Thyroid gland (tissue), 4 donors: ENCODE measurements around the gene TNP2. TPM values are rescaled to one million over a fixed set of nuclear protein-coding genes. Genes with fewer than 3 reads are reported as not detected.
A peak's percentile ranks its signal among the peaks of the same experiment; 100 is the strongest.

Source experiments
- DNase-seq, 2 donors: peaks; one replicate each; pipeline ENCODE4 v3.0.0-alpha.2; 2019
- H3K27ac ChIP-seq, 3 donors: fragments of 200-600 bp; sonication (generic); 1 replicate in 2 of 3; 2 replicates in 1 of 3; pipeline ENCODE4 v1.5.1; 2016 to 2019; ENCODE audit warnings: mild to moderate bottlenecking in 1 of 3, moderate library complexity in 1 of 3
- H3K27me3 ChIP-seq: fragments of 200-600 bp; sonication (generic); one replicate; pipeline ENCODE4 v1.5.1; 2019
- H3K36me3 ChIP-seq, 2 donors: fragments of 200-600 bp; sonication (generic); one replicate each; pipeline ENCODE4 v1.5.1; 2016 to 2019
- H3K4me1 ChIP-seq, 2 donors: fragments of 200-600 bp; sonication (generic); one replicate each; pipeline ENCODE4 v1.5.1; 2017 to 2019
- H3K4me3 ChIP-seq, 3 donors: fragments of 200-600 bp; sonication (generic); replicated peaks in 1 of 3; 1 replicate in 2 of 3; 2 replicates in 1 of 3; pipeline ENCODE4 v1.5.1; 2016; ENCODE audit warnings: mild to moderate bottlenecking in 1 of 3
- H3K9me3 ChIP-seq: fragments of 200-600 bp; sonication (generic); one replicate; pipeline ENCODE4 v1.5.1; 2017
- POLR2A ChIP-seq, 2 donors: fragments of 450-650 bp; IDR thresholded peaks; one replicate each; pipeline ENCODE4 v1.6.1; 2017; ENCODE audit warnings: antibody characterized with exemption in 2 of 2, mild to moderate bottlenecking in 2 of 2, moderate library complexity in 1 of 2
- WGBS, 2 donors: methylation state at CpG; one replicate each; pipeline ENCODE4 v1.1.5; 2017; 5-methylcytosine and 5-hydroxymethylcytosine counted together
- intact Hi-C: fragments of 100-400 bp; cut with DNase I; formaldehyde crosslinking; loops from one replicate; pipeline ENCODE4 v1.15.1; 2023
- total RNA-seq, 4 donors: library from RNA; depleted of rRNA; stranded (reverse); fragments of >200 nt; gene quantifications; one replicate each; pipeline ENCODE4 v1.2.3, GENCODE V29; 2016
- TF ChIP-seq, protein P1 (sequence below), 6 experiments: fragments of 200-600 bp in 3 of 6; fragments of 450-650 bp in 3 of 6; sonication (generic) in 3 of 6; IDR thresholded peaks; one replicate each; pipeline ENCODE4 v1.5.1; 2016 to 2019; ENCODE audit warnings: antibody characterized with exemption in 6 of 6, mild to moderate bottlenecking in 2 of 6, inconsistent platforms in 1 of 6, moderate library complexity in 1 of 6

Gene TNP2
- total RNA-seq, 4 donors from 2014 or later: not detected

DNA sequence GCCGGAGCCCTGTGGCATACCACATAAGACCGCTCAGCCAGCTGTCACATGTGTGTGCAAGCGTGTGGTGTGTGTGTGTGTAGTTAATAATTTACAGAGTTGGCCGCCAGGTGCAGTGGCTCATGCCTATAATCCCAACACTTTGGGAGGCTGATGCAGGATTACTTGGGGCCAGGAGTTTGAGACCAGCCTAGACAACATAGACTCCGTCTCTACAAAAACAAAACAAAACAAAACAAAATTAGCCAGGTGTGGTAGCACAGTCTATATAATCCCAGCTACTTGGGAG is 33.5 kb downstream of the TNP2 start:
- Histone ChIP-seq H3K27ac (no peak overlapping the region), H3K27me3 (no peaks in the 10 kb centered on the region), H3K4me3 (no peak overlapping the region), H3K4me1 (peaks cover 0 to 12% of the 10 kb centered on the region in 2 donors), H3K36me3 (no peaks in the 10 kb centered on the region), H3K9me3 (no peaks in the 10 kb centered on the region)
- TF ChIP-seq, protein P1, sequence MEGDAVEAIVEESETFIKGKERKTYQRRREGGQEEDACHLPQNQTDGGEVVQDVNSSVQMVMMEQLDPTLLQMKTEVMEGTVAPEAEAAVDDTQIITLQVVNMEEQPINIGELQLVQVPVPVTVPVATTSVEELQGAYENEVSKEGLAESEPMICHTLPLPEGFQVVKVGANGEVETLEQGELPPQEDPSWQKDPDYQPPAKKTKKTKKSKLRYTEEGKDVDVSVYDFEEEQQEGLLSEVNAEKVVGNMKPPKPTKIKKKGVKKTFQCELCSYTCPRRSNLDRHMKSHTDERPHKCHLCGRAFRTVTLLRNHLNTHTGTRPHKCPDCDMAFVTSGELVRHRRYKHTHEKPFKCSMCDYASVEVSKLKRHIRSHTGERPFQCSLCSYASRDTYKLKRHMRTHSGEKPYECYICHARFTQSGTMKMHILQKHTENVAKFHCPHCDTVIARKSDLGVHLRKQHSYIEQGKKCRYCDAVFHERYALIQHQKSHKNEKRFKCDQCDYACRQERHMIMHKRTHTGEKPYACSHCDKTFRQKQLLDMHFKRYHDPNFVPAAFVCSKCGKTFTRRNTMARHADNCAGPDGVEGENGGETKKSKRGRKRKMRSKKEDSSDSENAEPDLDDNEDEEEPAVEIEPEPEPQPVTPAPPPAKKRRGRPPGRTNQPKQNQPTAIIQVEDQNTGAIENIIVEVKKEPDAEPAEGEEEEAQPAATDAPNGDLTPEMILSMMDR (IDR thresholded peaks at IDR 0.05): no peak
- TF ChIP-seq POLR2A (IDR thresholded peaks at IDR 0.05): no peak
- WGBS, 2 donors: 81 to 94% methylated on average over 5 of the region's 5 CpGs
- no peak for DNase-seq
- intact Hi-C loops: no loop called here

DNA sequence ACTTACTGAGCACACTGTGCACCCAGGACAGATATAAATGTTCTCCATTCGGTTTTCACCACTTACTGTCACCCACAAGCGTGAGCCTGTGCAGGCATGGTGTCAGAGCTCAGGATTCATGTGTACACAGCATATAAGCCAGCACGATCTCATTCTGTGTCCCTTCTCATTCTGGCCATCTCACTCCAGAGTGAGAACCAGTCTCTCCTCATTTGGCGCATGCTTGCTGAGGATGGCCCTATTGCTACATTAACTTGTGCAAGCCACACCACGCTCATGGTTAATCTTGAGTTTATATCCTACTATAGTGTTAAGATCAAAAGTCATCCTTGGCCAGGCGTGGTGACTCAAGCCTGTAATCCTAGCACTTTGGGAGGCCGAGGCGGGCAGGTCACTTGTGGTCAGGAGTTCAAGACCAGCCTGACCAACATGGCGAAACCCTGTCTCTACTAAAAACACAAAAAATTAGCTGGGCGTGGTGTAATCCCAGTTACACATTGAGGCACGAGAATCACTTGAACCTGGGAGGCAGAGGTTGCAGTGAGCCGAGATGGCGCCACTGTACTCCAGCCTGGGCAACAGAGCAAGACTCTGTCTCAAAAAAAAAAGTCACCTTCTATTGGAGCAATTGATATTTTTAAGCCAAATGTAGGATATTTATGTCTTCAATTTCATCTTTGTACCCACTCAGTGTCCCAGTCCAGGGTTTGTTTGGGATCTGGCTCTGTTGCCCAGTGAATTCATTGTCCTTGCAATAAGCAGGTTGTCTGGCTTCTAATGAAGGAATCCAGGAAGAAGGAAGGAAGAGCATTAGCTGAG is 34.0 kb downstream of the TNP2 start:
- intact Hi-C loops: no loop called here
- Histone ChIP-seq H3K4me3 (no peak overlapping the region), H3K9me3 (no peaks in the 10 kb centered on the region), H3K27ac (no peak overlapping the region), H3K36me3 (no peaks in the 10 kb centered on the region), H3K27me3 (no peaks in the 10 kb centered on the region), H3K4me1 (peaks cover 0 to 12% of the 10 kb centered on the region in 2 donors)
- DNase-seq: no peak
- TF ChIP-seq, protein P1 (IDR thresholded peaks at IDR 0.05): no peak
- TF ChIP-seq POLR2A (IDR thresholded peaks at IDR 0.05): no peak
- WGBS, 2 donors: 94 to 96% methylated on average over 13 of the region's 13 CpGs

DNA sequence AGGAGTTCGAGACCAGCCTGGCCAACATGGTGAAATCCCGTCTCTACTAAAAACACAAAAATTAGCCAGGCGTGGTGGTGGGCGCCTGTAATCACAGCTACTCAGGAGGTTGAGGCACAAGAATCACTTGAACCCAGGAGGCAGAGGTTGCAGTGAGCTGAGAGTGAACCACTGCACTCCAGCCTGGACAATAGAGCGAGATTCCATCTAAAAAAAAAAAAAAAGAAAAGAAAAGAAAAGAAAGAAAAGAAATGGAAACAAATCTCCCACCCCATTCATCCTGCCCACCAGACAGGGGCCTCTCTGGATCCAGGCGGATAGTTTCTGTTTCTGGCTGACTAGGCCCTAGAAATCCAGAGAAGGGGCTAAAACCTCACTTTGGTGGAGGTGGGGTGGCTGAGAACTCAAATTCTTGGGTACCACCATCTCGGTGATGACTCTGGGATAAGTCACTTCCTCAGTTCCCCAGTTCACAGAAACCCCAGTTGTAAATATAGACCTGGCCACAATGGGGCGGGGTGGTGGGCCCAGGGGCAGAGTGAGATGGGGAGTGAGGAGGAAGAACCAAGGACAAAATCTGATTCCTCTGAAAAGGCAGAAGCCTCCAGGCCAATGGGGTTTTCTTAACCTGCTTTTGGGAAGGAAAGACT is 35.3 kb downstream of the TNP2 start:
- DNase-seq: no peak
- Histone ChIP-seq H3K4me1 (peaks cover 0 to 12% of the 10 kb centered on the region in 2 donors), H3K27me3 (no peaks in the 10 kb centered on the region), H3K9me3 (no peaks in the 10 kb centered on the region), H3K27ac (no peak overlapping the region), H3K4me3 (no peak overlapping the region), H3K36me3 (no peaks in the 10 kb centered on the region)
- TF ChIP-seq POLR2A (IDR thresholded peaks at IDR 0.05): no peak
- TF ChIP-seq, protein P1 (IDR thresholded peaks at IDR 0.05): no peak
- intact Hi-C loops: no loop called here
- WGBS, 2 donors: 74 to 86% methylated on average over 8 of the region's 8 CpGs

DNA sequence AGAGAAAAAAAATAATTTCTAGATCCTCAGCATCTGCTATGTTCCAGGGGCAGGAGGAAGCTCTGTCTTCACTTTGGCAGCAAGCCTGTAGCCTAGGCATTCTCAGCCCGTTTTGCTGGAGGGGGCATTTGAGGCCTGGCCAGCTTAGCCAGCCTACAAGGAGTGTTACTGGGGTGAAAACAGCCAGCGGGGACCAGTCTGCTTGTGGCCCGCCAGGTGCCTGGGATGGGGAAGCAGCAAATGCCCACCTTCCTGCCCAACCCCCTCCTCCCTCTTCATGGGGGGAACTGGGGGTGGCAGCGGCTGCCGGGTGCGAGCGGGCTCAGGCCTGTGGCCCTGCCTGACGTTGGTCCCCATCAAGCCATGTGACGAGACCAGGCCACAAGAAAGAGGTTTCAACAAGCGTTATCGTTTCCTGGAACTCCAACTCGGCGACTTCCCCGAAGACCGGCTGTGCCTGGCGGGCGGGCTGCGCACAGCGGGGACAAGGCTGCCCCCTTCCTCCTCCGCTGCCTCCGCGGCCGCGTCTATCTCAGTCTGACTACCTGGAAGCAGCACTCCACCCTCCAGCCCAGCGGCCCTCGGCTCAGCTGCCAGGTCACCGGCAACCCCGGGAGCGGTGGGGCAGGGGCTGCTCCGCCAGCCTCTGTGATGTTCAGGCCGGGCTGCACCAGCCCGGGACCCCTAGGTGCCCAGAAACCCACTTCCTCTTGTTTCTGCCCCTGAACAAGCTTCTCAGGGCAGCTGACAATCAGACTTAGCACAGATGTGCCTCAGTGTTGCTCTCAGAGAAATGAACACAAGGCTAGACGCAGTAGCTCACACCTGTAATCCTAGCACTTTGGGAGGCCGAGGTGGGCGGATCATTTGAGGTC is 36.0 kb downstream of the TNP2 start:
- DNase-seq: peak; percentile 22 to 28
- H3K9me3 ChIP-seq: no peaks in the 10 kb centered on the region
- H3K27me3 ChIP-seq: no peaks in the 10 kb centered on the region
- no peak overlapping the region for H3K4me3 ChIP-seq
- TF ChIP-seq POLR2A (IDR thresholded peaks at IDR 0.05): no peak
- TF ChIP-seq, protein P1 (IDR thresholded peaks at IDR 0.05): no peak
- H3K4me1 ChIP-seq: peaks cover 0 to 12% of the 10 kb centered on the region in 2 donors
- intact Hi-C loops: no loop called here
- H3K27ac ChIP-seq: peak overlapping the region in 2 of 3 donors; percentile 1 to 17
- H3K36me3 ChIP-seq: no peaks in the 10 kb centered on the region
- WGBS, 2 donors: 70 to 76% methylated on average over 6 to 27 of the region's 35 CpGs
